BJ (cell line): Measurements from ENCODE around the gene GPR15. TPM values are rescaled to one million over a fixed set of nuclear protein-coding genes. Genes with fewer than 3 reads are reported as not detected.

Experiments
- CTCF ChIA-PET: fragments of 350-600 bp; formaldehyde crosslinking; extraction: SDS; loops from one replicate; lab custom pipeline; 2021; ENCODE audit warnings: antibody characterized with exemption, inconsistent platforms; lab: Yijun Ruan, JAX
- POLR2A ChIA-PET: fragments of 300-600 bp; sonication (Branson Sonifier 250); formaldehyde crosslinking; extraction: SDS; loops from one replicate; lab custom pipeline; 2021; ENCODE audit warnings: antibody characterized with exemption; lab: Charles Lee
- DNase-seq: peaks from one replicate; pipeline ENCODE4 v3.0.0-alpha.2; 2011; ENCODE audit warnings: low read depth
- H3K27me3 ChIP-seq: 2 replicates; pipeline ENCODE4 v1.6.0; 2011; ENCODE audit warnings: low read length; ENCODE audit not compliant: control insufficient read depth, insufficient read depth
- H3K36me3 ChIP-seq: 2 replicates; pipeline ENCODE4 v1.5.1; 2011; ENCODE audit warnings: low read length; ENCODE audit not compliant: control insufficient read depth, insufficient read depth
- H3K4me3 ChIP-seq: 2 replicates; pipeline ENCODE4 v1.5.1; 2011; ENCODE audit warnings: low read depth, mild to moderate bottlenecking, control low read depth, low read length
- CTCF ChIP-seq: IDR thresholded peaks from 2 replicates; pipeline ENCODE4 v1.5.1; 2011; ENCODE audit warnings: low read depth, mild to moderate bottlenecking, control low read depth, inconsistent platforms, low read length, moderate library complexity; ENCODE audit not compliant: insufficient read depth
- polyA minus RNA-seq: library from RNA; depleted of rRNA, polyadenylated mRNA; stranded (reverse); fragments of >200 nt; gene quantifications from 2 replicates; pipeline ENCODE4 v1.2.3, GENCODE V29; 2011; rRNA and poly(A)+ RNA removed
- polyA plus RNA-seq: library from polyadenylated mRNA; depleted of rRNA; stranded (reverse); fragments of >200 nt; gene quantifications from 2 replicates; pipeline ENCODE4 v1.2.3, GENCODE V29; 2011; rRNA removed

Gene GPR15
- not detected in 2 replicates for polyA plus RNA-seq
- polyA minus RNA-seq = not detected in 2 replicates

GRCh38 chr3:98531622-98532274 lies at the start of gene GPR15:
TSS of gene GPR15 (plus strand) at chr3:98531978. CDS start at chr3:98532034, 56 bp downstream.
- H3K36me3 ChIP-seq = no peaks in the 10 kb centered on the region
- peaks cover 7% of the 10 kb centered on the region for H3K27me3 ChIP-seq
- H3K4me3 ChIP-seq = no peak within 1 kb of the TSS
- POLR2A ChIA-PET = no interaction called here
- CTCF ChIA-PET = no interaction called here
- no peak for DNase-seq
- TF ChIP-seq CTCF = no peak

- no peak for TF ChIP-seq CTCF
- no peak overlapping the region for H3K4me3 ChIP-seq
- no peak for DNase-seq
Observed at GRCh38 chr3:98482717-98483482, 48.9 kb upstream of the GPR15 start.

GRCh38 chr3:98483626-98484025 lies 48.2 kb upstream of the GPR15 start:
- H3K4me3 ChIP-seq = no peak overlapping the region
- no peak for DNase-seq
- ChIA-PET POLR2A (no interaction called here), CTCF (no interaction called here)
- no peaks in the 10 kb centered on the region for H3K36me3 ChIP-seq
- TF ChIP-seq CTCF = no peak
- no peaks in the 10 kb centered on the region for H3K27me3 ChIP-seq

More at GRCh38 chr3:98482717-98483482, 48.9 kb upstream of the GPR15 start:
- H3K27me3 ChIP-seq = no peaks in the 10 kb centered on the region
- ChIA-PET POLR2A (no interaction called here), CTCF (interaction anchor here (1.6 kb wide), 1 partner anchor 29 kb away, joined by 3 read pairs; no protein-coding TSS in a partner anchor)
- H3K36me3 ChIP-seq = no peaks in the 10 kb centered on the region

- Histone ChIP-seq H3K4me3 (no peak within 1 kb of the TSS), H3K36me3 (no peaks in the 10 kb centered on the region), H3K27me3 (no peaks in the 10 kb centered on the region)
- ChIA-PET POLR2A (no interaction called here), CTCF (no interaction called here)
- TF ChIP-seq CTCF = no peak
- DNase-seq = no peak
Observed at GRCh38 chr3:98497381-98497780, 34.4 kb upstream of the GPR15 start, which contains the start of gene OR5K2. TSS of gene OR5K2 (plus strand) at chr3:98497681. CDS start at chr3:98497681, 0 bp downstream.

GRCh38 chr3:98500019-98500418 lies 31.8 kb upstream of the GPR15 start:
- ChIA-PET CTCF (no interaction called here), POLR2A (no interaction called here)
- TF ChIP-seq CTCF = no peak
- Histone ChIP-seq H3K36me3 (no peaks in the 10 kb centered on the region), H3K4me3 (no peak overlapping the region), H3K27me3 (no peaks in the 10 kb centered on the region)
- no peak for DNase-seq
